ENCODE measurements around the gene CHODL.

The CHODL gene, protein sequence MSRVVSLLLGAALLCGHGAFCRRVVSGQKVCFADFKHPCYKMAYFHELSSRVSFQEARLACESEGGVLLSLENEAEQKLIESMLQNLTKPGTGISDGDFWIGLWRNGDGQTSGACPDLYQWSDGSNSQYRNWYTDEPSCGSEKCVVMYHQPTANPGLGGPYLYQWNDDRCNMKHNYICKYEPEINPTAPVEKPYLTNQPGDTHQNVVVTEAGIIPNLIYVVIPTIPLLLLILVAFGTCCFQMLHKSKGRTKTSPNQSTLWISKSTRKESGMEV

DNA sequence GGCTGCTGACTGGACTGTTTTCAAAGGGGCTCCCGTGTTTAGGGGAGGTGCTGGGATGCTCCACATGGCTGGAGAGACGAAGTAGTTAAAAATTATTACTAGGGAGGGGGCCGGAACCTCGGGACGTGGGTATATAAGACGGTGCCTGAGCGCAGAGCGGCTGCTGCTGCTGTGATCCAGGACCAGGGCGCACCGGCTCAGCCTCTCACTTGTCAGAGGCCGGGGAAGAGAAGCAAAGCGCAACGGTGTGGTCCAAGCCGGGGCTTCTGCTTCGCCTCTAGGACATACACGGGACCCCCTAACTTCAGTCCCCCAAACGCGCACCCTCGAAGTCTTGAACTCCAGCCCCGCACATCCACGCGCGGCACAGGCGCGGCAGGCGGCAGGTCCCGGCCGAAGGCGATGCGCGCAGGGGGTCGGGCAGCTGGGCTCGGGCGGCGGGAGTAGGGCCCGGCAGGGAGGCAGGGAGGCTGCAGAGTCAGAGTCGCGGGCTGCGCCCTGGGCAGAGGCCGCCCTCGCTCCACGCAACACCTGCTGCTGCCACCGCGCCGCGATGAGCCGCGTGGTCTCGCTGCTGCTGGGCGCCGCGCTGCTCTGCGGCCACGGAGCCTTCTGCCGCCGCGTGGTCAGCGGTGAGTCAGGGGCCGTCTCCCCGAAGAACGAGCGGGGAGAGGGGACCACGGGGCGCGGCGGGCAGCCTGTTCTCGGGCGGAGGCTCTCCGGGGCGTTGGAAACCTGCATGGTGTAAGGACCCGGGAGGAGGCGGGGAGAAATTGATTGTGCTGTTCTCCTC lies at the start of gene CHODL:
CHODL (plus strand) TSS at position 163 of the 793 bp plus-strand sequence; CDS start at position 554, 391 bp downstream.
- no peak within 1 kb of the TSS for H3K4me3 Mint-ChIP-seq
- H3K27ac Mint-ChIP-seq, result no peak within 1 kb of the TSS
- no peaks in the 10 kb centered on the region for H3K4me1 Mint-ChIP-seq
- H3K36me3 Mint-ChIP-seq, result no peaks in the 10 kb centered on the region
- H3K27me3 Mint-ChIP-seq, result peaks cover 24% of the 10 kb centered on the region
- H3K9me3 Mint-ChIP-seq, result peaks cover 5% of the 10 kb centered on the region

DNA sequence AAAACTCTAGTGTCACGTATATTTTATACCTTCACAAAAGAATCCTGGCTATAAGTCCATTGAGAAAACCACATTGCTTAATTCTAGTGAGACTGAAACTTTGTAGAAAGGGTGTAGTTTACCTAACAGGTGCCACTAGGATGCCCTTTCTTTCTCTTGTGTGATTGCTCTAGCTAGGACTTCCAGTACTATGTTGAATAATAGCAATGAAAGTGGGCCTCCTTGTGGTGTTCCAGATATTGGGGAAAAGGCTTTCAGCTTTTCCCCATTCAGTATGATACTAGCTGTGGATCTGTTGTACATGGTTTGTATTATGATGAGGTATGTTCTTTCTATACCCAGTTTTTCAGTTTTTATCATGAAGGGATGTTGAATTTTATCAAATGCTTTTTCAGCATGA lies 39.7 kb upstream of the CHODL start:
- H3K36me3 Mint-ChIP-seq, result no peaks in the 10 kb centered on the region
- peaks cover 12% of the 10 kb centered on the region for H3K9me3 Mint-ChIP-seq
- H3K4me1 Mint-ChIP-seq, result no peaks in the 10 kb centered on the region
- no peak overlapping the region for H3K4me3 Mint-ChIP-seq
- H3K27me3 Mint-ChIP-seq, result no peaks in the 10 kb centered on the region
- no peak overlapping the region for H3K27ac Mint-ChIP-seq

DNA sequence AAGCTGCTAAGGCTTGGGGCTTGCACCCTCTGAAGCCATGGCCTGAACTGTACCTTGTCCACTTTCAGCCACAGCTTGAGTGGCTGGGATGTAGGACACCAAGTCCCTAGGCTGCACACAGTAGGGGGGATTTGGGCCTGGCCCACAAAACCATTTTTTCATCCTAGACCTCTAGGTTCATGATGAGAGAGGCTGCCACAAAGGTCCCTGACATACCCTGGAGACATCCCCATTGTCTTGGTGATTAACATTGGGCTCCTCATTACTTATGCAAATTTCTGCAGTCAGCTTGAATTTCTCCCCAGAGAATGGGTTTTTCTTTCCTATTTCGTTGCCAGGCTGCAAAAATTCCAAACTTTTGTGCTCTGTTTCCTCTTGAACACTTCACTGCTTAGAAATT lies 26.3 kb upstream of the CHODL start:
- no peak overlapping the region for H3K4me3 Mint-ChIP-seq
- H3K9me3 Mint-ChIP-seq, result peaks cover 36% of the 10 kb centered on the region
- no peaks in the 10 kb centered on the region for H3K4me1 Mint-ChIP-seq
- H3K36me3 Mint-ChIP-seq, result peaks cover 2% of the 10 kb centered on the region
- H3K27me3 Mint-ChIP-seq, result no peaks in the 10 kb centered on the region
- H3K27ac Mint-ChIP-seq, result no peak overlapping the region

DNA sequence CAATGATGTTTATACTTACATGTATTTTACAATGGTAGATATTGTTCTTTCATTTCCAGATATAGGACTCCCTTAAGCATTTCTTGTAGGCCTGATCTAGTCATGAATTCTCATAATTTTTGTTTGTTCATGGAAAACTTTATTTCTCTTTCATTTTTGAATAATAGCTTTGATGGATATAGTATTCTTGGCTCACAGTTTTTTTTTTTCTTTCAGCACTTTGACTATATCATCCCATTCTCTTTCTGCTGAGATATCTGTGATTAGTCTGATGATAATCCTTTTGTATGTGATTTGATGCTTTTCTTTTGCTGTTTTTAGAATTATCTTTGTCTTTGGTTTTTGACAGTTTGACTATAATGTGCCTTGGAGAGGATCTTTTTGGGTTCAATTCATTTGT lies 24.1 kb upstream of the CHODL start:
- Mint-ChIP-seq H3K36me3 (peaks cover 2% of the 10 kb centered on the region), H3K4me3 (no peak overlapping the region), H3K27me3 (no peaks in the 10 kb centered on the region), H3K4me1 (no peaks in the 10 kb centered on the region), H3K27ac (no peak overlapping the region), H3K9me3 (peaks cover 29% of the 10 kb centered on the region)

DNA sequence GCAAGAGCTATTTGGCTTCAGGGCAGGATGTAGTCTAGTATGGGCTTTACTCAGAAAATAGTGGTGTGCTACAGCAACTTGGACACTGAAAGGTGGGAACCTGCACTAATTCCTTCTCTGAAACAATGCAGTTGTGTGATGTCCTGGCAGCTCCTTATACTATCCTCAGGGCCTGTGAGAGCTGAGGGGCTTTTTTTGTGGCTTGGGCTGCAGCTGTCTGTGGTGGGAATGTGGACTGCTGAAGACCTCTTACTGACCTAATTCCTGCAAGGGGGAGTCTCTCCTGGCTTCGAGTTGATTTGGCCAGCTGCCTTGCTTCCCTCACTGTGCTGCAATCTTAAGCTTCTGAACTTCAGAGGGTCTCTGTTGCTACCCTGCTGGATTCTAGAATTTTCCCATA lies 22.3 kb upstream of the CHODL start:
- Mint-ChIP-seq H3K27ac (no peak overlapping the region), H3K9me3 (peaks cover 20% of the 10 kb centered on the region), H3K4me3 (no peak overlapping the region), H3K36me3 (peaks cover 2% of the 10 kb centered on the region), H3K27me3 (no peaks in the 10 kb centered on the region), H3K4me1 (no peaks in the 10 kb centered on the region)

DNA sequence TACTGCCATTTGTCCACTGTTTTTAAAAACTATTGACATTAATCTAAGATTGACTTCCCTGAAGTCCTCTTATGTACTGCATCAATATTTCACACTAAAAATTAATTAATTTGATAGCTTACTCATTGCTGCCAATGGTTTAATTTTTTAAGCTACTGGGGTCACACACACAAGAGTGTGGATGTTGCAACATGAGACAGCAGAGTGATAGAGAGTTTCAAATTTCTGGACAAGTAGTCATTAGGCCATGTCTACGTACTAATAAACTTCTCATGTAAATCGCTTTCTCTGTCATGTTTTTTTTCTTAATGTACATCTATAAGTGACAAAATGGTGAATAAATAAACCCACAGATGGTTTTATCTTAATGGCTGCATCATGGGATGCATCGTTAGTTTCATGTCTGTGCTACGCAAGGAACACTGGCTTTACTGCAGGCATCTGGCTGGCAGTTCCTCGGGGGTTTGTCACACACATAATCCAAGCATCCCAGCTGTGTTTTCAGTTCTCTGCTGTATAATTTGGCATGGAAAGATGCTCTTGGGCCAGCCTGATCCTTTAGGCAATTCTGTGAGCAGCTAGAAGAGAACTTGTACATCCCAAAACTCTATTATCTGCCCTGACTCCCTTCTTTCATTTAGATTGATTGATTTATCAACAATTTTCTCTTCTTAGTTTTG lies 16.4 kb upstream of the CHODL start:
- Mint-ChIP-seq H3K36me3 (no peaks in the 10 kb centered on the region), H3K4me3 (no peak overlapping the region), H3K9me3 (no peaks in the 10 kb centered on the region), H3K27ac (no peak overlapping the region), H3K4me1 (no peaks in the 10 kb centered on the region), H3K27me3 (no peaks in the 10 kb centered on the region)

DNA sequence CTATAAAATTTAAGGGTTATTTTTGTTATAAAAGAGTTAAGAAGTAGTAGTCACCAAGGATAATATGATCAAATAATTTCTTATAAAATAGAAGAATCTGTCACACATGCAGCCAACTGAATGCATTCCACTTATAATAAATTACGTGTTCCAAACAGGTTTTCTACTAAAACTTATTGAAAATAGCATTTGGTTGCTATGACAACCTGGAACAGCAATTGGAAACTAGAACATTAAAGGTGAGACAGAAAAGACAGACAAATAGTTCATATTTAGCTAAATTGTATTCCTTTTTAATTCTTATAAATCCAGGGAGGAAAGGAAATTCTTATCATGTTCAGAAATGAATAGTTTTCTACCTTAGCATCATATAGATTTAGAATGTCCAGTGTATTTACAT lies 9.1 kb upstream of the CHODL start:
- Mint-ChIP-seq H3K9me3 (peaks cover 5% of the 10 kb centered on the region), H3K27me3 (peaks cover 1% of the 10 kb centered on the region), H3K4me3 (no peak overlapping the region), H3K4me1 (no peaks in the 10 kb centered on the region), H3K36me3 (no peaks in the 10 kb centered on the region), H3K27ac (no peak overlapping the region)

DNA sequence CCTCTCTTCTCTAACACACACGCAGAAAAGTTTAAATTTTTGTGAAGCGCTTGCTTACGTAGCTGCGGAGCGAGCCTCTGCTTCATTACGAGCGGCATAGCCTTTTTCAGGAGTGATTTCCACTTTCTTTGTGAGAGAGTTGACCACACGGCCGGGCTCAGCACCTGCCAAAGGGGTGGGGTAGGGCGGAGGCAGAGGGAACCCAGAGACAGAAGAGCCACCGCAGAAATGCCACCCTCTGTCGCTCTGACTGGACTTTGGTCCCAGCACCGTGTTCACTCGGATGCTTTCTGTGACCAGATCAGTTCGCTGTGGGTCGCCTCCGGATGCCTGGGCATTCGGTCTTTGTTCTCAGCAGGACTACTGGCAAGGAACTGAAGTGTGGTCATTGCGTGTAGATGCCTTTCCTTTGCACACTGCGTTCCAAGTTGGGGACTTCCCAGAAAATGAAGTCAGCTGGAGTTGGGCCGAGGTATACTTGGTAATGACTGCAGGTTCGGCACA lies 883 bp downstream of the CHODL start:
- Mint-ChIP-seq H3K36me3 (no peaks in the 10 kb centered on the region), H3K27me3 (peaks cover 24% of the 10 kb centered on the region), H3K27ac (no peak overlapping the region), H3K4me3 (no peak overlapping the region), H3K9me3 (peaks cover 5% of the 10 kb centered on the region), H3K4me1 (no peaks in the 10 kb centered on the region)

DNA sequence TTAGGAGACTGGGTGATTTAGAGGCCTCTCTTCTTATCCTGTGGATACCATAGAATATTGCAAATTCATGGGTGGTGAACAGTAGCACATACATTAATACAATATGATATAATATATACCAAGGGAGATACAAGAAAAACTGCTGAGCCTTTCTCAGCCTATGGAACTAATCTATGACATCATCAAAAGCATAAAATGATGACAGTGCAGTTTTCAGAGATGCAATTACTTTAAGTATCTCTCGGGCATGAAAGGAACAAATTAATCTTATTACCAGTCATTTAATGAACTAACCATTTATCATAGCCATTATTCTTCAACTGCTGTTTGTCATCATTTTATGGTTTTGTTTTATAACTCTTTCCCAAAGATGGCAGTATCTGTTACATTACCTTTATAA lies 3.5 kb downstream of the CHODL start:
- Mint-ChIP-seq H3K27ac (no peak overlapping the region), H3K4me3 (no peak overlapping the region), H3K36me3 (no peaks in the 10 kb centered on the region), H3K4me1 (no peaks in the 10 kb centered on the region), H3K27me3 (peaks cover 23% of the 10 kb centered on the region), H3K9me3 (peaks cover 5% of the 10 kb centered on the region)

DNA sequence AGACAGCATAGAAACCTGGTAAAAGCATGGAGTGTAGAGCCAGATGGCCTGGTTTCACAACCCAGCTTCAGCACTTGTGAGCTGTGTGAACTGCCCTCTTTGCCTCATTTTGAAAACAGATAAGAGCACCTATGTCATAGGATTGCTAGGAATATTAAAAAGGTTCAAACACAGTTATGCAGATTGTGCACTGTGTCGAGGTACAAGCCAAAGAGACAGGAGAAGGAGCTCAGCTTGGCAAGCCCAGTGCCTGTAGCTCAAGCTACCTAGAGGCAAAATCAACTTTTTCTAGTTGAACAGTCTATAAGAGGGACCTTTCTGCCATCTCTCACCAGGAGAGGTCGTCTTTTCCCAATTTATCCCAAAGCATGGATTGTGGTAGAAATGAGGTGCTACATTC lies 5.0 kb downstream of the CHODL start:
- H3K27me3 Mint-ChIP-seq, result peaks cover 12% of the 10 kb centered on the region
- H3K4me1 Mint-ChIP-seq, result no peaks in the 10 kb centered on the region
- peaks cover 5% of the 10 kb centered on the region for H3K9me3 Mint-ChIP-seq
- H3K36me3 Mint-ChIP-seq, result no peaks in the 10 kb centered on the region
- no peak overlapping the region for H3K4me3 Mint-ChIP-seq
- H3K27ac Mint-ChIP-seq, result no peak overlapping the region

DNA sequence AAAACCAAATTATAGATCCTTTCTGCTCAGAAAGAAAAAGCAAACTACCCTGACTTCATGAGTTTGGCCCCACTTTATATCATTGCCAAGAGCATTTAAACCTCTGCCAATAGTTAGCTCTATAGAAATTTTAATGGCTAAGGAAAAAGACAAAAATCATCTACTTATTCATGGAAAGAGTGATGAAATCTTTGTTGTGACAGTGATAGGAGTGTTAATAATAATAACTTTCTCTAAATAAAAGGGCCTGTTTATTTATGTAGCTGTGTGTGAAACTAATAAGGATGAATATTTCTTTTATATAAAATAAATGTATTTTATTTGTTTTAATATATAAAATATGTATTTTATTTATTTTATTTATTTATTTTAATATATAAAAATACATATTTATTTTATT lies 6.4 kb downstream of the CHODL start:
- Mint-ChIP-seq H3K36me3 (no peaks in the 10 kb centered on the region), H3K9me3 (peaks cover 5% of the 10 kb centered on the region)

DNA sequence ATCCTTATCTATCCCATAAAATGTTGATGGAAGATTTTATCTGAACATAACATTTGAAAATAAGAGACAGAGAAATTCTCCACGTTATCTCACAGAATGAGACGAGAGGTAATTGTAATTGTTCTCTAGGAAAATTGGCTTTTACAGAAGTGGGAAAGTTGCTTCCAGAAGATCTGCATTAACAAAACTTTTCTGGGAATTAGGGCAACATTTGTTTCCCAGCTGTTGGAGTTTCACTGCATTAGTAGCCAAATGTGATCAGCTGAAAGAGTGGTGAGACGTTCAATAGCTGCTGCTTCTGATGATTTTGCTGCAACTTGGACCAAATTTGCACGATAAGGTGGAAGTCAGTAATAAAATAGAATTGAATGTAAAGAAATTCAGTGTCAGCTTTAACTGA lies 7.6 kb downstream of the CHODL start:
- no peak overlapping the region for H3K4me3 Mint-ChIP-seq
- no peaks in the 10 kb centered on the region for H3K4me1 Mint-ChIP-seq
- peaks cover 5% of the 10 kb centered on the region for H3K9me3 Mint-ChIP-seq
- H3K27ac Mint-ChIP-seq, result no peak overlapping the region
- H3K36me3 Mint-ChIP-seq, result no peaks in the 10 kb centered on the region
- no peaks in the 10 kb centered on the region for H3K27me3 Mint-ChIP-seq

More for the DNA sequence above, 6.4 kb downstream of the CHODL start:
- Mint-ChIP-seq H3K27me3 (peaks cover 3% of the 10 kb centered on the region), H3K4me3 (no peak overlapping the region), H3K27ac (no peak overlapping the region), H3K4me1 (no peaks in the 10 kb centered on the region)

DNA sequence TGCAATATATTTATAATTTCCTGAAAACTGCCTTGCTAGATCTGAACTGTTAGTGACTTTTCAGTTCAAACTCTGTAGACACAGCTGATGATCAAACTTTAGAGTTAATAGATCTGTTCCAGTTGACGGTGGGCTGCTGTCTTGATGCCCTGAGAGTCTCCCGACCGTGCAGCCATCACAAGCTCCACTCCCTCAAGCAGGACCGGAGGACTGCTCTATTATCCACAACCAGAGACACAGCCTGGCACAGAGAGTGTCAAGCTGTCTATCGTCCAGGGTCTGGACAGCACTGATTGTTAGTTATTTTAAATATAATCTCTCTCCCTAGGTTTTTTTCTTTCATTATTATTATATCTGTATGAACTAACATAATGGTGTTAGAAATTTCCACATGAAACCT lies 8.0 kb downstream of the CHODL start:
- peaks cover 2% of the 10 kb centered on the region for H3K9me3 Mint-ChIP-seq
- no peaks in the 10 kb centered on the region for H3K27me3 Mint-ChIP-seq
- H3K27ac Mint-ChIP-seq, result peak overlapping the region; percentile 35
- no peaks in the 10 kb centered on the region for H3K36me3 Mint-ChIP-seq
- no peaks in the 10 kb centered on the region for H3K4me1 Mint-ChIP-seq
- H3K4me3 Mint-ChIP-seq, result no peak overlapping the region

DNA sequence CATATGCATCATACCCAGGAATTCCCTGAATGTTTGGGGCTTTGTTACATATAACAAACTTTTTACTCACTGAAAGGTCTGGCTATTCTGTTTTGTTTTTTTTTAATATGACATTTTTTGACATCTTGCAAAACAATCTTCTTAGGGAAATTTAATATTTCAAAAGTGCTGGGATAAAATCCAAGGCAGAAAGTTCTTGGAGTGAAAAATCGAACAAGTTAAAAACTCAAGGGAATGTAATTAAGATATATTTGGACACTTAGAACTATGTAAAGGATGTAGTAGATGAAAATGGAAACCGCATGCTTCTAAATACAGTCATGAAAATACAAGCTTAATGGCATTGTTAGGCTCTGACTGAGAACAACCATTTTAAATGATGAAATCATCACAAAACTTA lies 8.6 kb downstream of the CHODL start:
- no peaks in the 10 kb centered on the region for H3K9me3 Mint-ChIP-seq
- no peaks in the 10 kb centered on the region for H3K36me3 Mint-ChIP-seq
- H3K4me3 Mint-ChIP-seq, result no peak overlapping the region
- H3K27me3 Mint-ChIP-seq, result no peaks in the 10 kb centered on the region
- no peaks in the 10 kb centered on the region for H3K4me1 Mint-ChIP-seq
- H3K27ac Mint-ChIP-seq, result no peak overlapping the region

DNA sequence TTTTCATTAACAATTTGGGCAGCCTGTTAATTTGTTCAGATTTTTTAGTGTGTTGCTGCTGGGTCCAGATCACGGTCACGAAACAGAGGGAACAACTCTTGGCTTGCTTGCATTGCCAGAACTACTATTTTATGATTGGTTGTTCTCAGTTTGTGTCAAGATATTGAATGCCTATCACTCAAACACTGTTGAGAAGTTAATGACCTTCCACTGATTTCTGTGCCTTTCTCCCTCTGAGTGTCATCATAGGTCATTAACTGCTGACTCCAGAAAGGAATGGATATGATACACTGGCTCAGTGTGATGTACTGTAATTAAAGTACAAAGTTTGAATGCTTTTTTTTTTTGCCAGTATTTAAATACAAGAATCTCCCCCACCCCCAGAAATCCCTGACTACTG lies 9.2 kb downstream of the CHODL start:
- Mint-ChIP-seq H3K4me3 (no peak overlapping the region), H3K36me3 (no peaks in the 10 kb centered on the region), H3K27ac (no peak overlapping the region), H3K4me1 (no peaks in the 10 kb centered on the region), H3K27me3 (no peaks in the 10 kb centered on the region), H3K9me3 (no peaks in the 10 kb centered on the region)

DNA sequence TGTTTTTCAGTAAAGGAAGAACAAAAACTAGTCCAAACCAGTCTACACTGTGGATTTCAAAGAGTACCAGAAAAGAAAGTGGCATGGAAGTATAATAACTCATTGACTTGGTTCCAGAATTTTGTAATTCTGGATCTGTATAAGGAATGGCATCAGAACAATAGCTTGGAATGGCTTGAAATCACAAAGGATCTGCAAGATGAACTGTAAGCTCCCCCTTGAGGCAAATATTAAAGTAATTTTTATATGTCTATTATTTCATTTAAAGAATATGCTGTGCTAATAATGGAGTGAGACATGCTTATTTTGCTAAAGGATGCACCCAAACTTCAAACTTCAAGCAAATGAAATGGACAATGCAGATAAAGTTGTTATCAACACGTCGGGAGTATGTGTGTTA lies 21.3 kb downstream of the CHODL start:
- no peaks in the 10 kb centered on the region for H3K4me1 Mint-ChIP-seq
- H3K27ac Mint-ChIP-seq, result no peak overlapping the region
- H3K4me3 Mint-ChIP-seq, result no peak overlapping the region
- H3K9me3 Mint-ChIP-seq, result peaks cover 8% of the 10 kb centered on the region
- H3K36me3 Mint-ChIP-seq, result no peaks in the 10 kb centered on the region
- H3K27me3 Mint-ChIP-seq, result no peaks in the 10 kb centered on the region
